IPS-15b (cell line): ENCODE measurements around the gene PCSK5.
A peak's percentile ranks its signal among the peaks of the same experiment; 100 is the strongest.
"Not testable (repeated sequence)": the region's sequence is repeated elsewhere in the genome, so short reads cannot be mapped to it uniquely, and the experiment has no call there.

Source experiments
- H3K27me3 ChIP-seq: one replicate; pipeline ENCODE4 v1.6.1; 2013; ENCODE audit warnings: low read length; ENCODE audit not compliant: control insufficient read depth, insufficient read depth
- H3K36me3 ChIP-seq: one replicate; pipeline ENCODE4 v1.6.1; 2013; ENCODE audit warnings: low read length; ENCODE audit not compliant: control insufficient read depth, insufficient read depth
- H3K4me1 ChIP-seq: one replicate; pipeline ENCODE4 v1.6.1; 2013; ENCODE audit warnings: mild to moderate bottlenecking, low read length; ENCODE audit not compliant: control insufficient read depth, insufficient read depth
- H3K4me3 ChIP-seq: one replicate; pipeline ENCODE4 v1.5.1; 2013; ENCODE audit warnings: low read depth, low read length
- H3K9ac ChIP-seq: one replicate; pipeline ENCODE4 v1.6.1; 2013; ENCODE audit warnings: low read depth, mild to moderate bottlenecking, low read length
- H3K9me3 ChIP-seq: one replicate; pipeline ENCODE4 v1.6.1; 2013; ENCODE audit warnings: mild to moderate bottlenecking, low read length; ENCODE audit not compliant: control insufficient read depth, insufficient read depth

Gene PCSK5

DNA sequence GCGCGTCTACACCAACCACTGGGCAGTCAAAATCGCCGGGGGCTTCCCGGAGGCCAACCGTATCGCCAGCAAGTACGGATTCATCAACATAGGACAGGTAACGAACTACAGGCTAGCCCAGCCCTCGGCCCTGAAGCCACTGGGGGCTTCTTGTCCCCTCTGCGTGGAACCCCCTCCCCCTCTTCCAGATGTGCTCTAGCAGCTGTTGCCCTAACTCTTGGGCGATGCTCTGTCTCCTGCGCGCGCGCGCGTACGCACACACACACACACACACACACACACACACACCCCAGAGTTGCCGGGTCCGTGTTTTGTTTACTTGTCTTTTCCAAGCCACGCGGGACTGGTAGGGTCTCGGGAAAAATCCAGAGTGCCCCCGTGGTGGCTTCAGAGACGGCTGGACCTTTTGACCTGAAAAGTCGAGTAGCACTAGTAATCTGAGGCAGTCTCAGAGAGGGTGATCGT, 836 bp downstream of the PCSK5 start:
- Histone ChIP-seq H3K9ac (peak overlapping the region; percentile 62), H3K9me3 (no peaks in the 10 kb centered on the region), H3K4me3 (peak overlapping the region; percentile 64), H3K36me3 (no peaks in the 10 kb centered on the region), H3K4me1 (peaks cover 21% of the 10 kb centered on the region), H3K27me3 (peaks cover 32% of the 10 kb centered on the region)

DNA sequence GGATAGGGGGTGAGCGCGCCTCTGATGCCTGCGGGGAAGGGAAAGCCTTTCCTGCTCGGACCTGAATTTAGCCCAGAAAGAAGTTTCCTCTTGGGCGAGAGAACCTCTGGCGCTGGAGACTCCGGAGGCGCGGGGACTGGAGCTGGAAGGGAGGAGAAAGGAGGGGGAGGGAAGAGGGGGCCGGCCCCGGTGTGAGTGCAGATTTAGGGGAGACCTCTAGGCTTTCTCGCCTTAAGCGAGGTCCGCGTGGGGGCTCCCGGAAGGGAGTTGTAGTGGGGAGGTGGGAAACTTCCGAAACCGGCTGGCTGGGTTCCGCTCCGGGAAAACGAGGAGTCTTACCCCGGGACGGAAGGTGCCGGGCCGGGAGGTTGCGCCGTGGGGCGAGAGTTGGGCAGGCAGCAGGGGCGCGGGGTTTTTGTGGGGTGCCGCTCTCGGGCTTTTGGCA, 1.3 kb downstream of the PCSK5 start:
- Histone ChIP-seq H3K4me3 (peak overlapping the region; percentile 64), H3K9me3 (no peaks in the 10 kb centered on the region), H3K4me1 (peaks cover 21% of the 10 kb centered on the region), H3K27me3 (peaks cover 32% of the 10 kb centered on the region), H3K9ac (peak overlapping the region; percentile 55), H3K36me3 (no peaks in the 10 kb centered on the region)

DNA sequence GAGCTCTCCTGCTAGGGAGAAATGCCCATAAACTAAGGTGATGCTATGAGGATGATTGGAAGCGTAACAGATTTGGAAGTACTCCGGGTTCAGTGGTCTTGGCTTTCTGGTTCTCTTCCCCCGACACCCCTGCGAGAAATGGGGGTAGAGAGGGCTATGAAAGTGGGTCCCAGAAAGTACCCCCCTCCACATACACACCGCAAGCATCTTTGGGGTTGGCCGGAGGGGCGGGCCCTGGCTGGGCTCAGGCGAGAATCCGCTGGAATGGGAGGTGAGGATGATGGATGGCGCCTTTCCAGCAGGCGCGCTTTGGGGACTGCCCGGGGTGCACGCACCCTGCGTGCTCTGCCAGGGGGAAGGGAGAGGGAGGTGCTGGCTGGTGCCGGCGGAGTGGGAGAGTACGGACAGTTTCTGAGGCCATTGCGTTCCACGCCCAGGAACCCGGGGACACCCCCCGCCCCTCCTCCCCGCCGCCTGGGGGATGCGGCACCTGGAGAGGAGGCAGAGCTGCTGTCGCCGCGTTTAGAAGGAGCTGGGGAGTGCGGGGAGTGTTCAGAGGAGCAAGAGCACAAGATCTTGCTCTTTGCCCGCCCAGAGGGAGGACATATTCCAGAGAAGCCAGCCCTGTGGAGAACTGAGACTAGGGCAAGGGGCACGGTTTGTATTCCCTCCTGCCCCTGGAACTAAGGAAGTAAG, 1.9 kb downstream of the PCSK5 start:
- Histone ChIP-seq H3K4me3 (peak overlapping the region; percentile 64), H3K4me1 (peaks cover 21% of the 10 kb centered on the region), H3K36me3 (no peaks in the 10 kb centered on the region), H3K27me3 (peaks cover 32% of the 10 kb centered on the region), H3K9ac (peak overlapping the region; percentile 55), H3K9me3 (no peaks in the 10 kb centered on the region)

DNA sequence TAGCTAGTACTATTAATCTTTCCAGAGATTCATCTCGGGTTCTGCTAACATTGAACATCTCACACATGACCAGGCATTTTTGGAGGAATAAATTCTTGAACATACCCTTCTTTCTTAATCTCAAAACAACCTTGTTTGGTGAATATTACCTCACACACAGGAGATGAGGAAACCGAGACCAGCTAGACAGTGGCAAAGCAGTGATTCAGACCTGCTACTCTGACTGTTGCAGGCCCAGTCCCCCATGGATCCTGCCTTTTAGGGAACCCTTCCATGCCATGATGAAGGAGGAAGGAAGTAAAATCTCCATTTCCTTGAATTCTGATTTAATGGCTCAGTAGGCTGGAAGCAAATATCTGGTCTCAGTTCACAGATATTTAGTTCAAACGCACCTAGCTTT, 2.6 kb downstream of the PCSK5 start:
- Histone ChIP-seq H3K9me3 (no peaks in the 10 kb centered on the region), H3K9ac (no peak overlapping the region), H3K4me3 (peak overlapping the region; percentile 64), H3K27me3 (peaks cover 28% of the 10 kb centered on the region), H3K4me1 (peaks cover 21% of the 10 kb centered on the region), H3K36me3 (no peaks in the 10 kb centered on the region)

DNA sequence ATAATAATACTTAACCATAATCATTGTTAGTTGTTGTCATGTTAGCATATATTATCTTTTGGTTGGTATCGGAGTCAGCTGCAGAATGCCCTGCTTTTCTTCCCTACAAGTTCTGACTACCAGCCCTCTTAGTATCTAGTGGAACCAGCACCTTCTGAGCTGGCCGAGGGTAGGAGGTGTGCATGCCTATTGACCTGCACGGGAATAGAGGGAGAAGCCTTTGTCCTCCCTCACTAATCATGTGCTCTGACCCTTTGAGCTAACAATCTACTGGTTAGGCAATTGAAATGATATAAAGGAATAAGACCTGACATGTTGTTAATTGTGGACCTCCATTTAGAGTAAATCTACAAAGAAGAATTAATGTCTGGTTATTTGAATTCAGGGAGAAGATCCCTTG, 4.1 kb downstream of the PCSK5 start:
- no peaks in the 10 kb centered on the region for H3K9me3 ChIP-seq
- no peak overlapping the region for H3K9ac ChIP-seq
- peaks cover 21% of the 10 kb centered on the region for H3K4me1 ChIP-seq
- no peak overlapping the region for H3K4me3 ChIP-seq
- no peaks in the 10 kb centered on the region for H3K36me3 ChIP-seq
- H3K27me3 ChIP-seq: peaks cover 22% of the 10 kb centered on the region

DNA sequence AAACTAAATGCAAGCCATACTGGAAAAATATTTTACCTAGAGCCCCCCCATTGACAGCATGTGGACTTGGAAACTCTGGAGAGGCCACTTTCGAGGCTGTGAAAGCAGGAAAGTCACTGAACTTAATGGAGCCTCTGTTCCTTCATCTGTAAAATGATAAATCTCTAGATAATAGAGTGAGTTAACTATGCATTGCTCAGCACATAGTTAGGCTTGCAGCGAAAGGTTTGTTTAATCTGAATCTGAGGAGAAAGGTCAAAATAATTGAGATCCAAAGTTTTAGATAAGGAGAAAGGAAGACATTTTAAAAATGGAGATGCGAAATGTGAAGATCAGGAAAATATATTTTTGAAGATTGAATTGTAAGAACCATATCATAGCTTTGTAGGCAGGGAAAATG, 4.6 kb downstream of the PCSK5 start:
- H3K27me3 ChIP-seq: peaks cover 16% of the 10 kb centered on the region
- H3K36me3 ChIP-seq: no peaks in the 10 kb centered on the region
- no peak overlapping the region for H3K4me3 ChIP-seq
- no peaks in the 10 kb centered on the region for H3K9me3 ChIP-seq
- peaks cover 21% of the 10 kb centered on the region for H3K4me1 ChIP-seq
- no peak overlapping the region for H3K9ac ChIP-seq

DNA sequence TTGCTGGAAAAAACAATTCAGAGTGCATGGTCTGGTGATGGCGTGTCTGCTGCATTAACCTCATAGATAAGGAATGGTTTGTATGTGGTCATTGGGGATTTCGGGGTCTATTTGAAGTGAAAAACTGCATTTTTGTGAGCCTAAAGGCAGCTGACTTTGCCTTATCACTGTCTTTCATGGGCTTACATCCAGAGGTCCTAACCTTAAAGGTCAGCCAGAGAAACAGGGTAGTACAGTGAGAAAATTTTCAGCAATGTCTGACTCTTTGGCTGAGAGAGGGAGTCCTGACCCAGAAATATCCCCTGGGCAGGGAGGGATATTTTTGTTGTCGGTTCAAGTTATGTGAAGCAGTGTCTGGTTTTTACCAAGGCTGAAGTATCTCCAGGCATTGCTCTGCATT, 5.7 kb downstream of the PCSK5 start:
- no peaks in the 10 kb centered on the region for H3K36me3 ChIP-seq
- H3K4me1 ChIP-seq: peaks cover 21% of the 10 kb centered on the region
- no peak overlapping the region for H3K4me3 ChIP-seq
- peaks cover 16% of the 10 kb centered on the region for H3K27me3 ChIP-seq
- no peak overlapping the region for H3K9ac ChIP-seq
- H3K9me3 ChIP-seq: no peaks in the 10 kb centered on the region

DNA sequence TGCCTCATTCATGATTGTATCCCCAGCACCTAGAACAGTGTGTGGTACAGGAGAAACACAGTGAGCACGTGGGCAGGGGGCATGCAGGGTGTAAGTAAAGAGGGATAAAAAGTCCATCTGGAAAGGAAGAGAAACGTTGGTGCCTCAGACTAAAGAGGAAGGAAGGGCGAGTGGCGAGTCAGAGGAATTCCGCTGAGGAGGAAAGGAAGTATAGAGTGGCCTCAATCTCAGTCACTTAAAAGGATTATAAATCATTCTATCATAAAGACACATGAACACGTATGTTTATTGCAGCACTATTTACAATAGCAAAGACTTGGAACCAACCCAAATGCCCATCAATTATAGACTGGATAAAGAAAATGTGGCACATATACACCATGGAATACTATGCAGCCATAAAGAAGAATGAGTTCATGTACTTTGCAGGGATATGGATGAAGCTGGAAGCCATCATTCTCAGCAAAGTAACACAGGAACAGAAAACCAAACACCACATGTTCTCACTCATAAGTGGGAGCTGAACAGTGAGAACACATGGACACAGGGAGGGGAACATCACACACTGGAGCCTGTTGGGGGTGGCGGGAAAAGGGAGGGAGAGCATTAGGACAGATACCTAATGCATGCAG, 10.5 kb downstream of the PCSK5 start:
- H3K36me3 ChIP-seq, H3K4me3 ChIP-seq, H3K9me3 ChIP-seq, H3K9ac ChIP-seq, H3K4me1 ChIP-seq, H3K27me3 ChIP-seq: not testable (repeated sequence)

DNA sequence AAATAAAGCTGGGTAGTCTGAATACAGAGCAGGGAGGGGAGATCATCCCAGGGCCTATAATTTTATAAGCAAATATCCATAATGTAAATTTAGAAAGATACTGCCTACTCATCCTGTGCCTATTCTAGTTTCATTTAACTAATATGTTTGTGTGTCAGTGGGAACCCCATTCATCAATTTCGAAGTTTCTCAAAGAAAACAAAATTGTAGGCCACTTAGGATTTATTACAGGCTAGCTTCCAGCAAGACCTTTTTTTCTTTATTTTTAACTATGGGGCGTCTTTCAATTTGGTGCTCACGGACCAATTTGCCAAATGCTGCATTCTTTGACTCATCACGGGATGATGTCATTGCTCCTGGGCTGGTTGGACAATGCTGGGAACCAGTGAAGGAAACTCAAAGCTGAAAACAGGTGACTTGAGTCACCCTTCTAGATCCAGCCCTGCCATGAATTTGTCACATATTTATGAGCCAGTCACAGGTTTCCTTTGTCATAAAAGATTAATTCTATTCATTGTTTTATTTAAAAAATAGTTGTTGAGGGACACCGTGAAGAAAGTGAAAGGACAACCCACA, 13.4 kb downstream of the PCSK5 start:
- H3K4me3 ChIP-seq: no peak overlapping the region
- H3K27me3 ChIP-seq: no peaks in the 10 kb centered on the region
- H3K36me3 ChIP-seq: no peaks in the 10 kb centered on the region
- peaks cover 6% of the 10 kb centered on the region for H3K4me1 ChIP-seq
- no peak overlapping the region for H3K9ac ChIP-seq
- H3K9me3 ChIP-seq: no peaks in the 10 kb centered on the region

DNA sequence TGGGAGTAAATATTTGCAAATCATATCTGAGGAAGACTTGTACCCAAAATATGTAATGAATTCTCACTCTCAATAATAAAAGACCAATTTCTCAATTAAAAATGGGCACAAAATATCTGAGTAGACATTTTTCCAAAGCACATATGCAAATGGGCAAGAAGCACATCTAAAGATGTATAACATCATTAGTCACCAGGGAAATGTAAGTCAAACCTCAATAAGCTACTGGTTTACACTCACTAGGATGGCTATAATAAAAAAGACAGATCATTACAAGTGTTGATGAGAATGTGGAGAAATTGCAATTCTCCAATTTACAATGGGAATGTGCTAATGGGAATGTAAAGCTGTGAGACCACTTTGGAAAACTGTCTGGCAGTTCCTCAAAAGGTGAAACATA, 13.9 kb downstream of the PCSK5 start:
- Histone ChIP-seq H3K9me3 (no peaks in the 10 kb centered on the region), H3K9ac (no peak overlapping the region), H3K4me1 (peaks cover 6% of the 10 kb centered on the region), H3K4me3 (no peak overlapping the region), H3K36me3 (no peaks in the 10 kb centered on the region), H3K27me3 (no peaks in the 10 kb centered on the region)

DNA sequence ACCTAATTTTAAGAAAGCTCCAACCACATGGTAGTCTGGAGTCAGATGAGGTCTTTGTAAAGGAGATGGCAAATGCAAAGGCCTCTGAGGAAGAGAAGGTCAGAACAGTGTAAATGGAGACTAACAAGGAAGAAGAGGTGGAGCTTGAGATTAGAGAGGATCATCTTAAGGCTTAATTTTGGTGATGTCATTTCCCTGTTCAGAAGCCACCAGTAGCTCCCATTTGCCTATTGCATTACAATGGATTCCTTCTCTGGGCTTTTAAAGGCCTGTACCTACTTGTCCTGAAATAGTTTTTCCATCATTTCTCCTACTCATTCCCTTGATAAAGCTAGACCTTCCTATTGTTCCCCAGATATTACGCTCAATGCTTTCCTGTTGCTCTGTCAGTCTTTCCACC, 16.1 kb downstream of the PCSK5 start:
- H3K36me3 ChIP-seq: no peaks in the 10 kb centered on the region
- no peaks in the 10 kb centered on the region for H3K27me3 ChIP-seq
- no peak overlapping the region for H3K9ac ChIP-seq
- H3K4me1 ChIP-seq: peaks cover 6% of the 10 kb centered on the region
- no peak overlapping the region for H3K4me3 ChIP-seq
- no peaks in the 10 kb centered on the region for H3K9me3 ChIP-seq

DNA sequence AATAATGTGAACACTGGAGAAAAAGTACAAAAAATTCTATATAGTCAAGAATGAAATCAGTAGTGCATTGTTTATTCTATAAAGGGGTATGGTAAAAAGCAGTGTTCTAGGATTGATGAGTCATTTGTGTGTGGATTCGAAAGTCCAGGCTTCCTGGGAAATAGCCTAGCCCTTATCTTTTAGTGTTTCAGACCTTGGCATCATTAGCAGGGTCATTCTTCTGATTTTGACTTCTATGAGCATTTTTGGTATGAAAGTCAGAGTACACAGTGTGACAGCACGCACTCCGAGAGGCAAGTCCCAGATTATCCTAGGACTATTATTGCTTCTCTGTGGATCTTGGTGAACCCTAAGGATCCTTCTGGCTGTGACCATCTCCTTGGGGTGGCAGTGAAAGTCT, 16.9 kb downstream of the PCSK5 start:
- no peaks in the 10 kb centered on the region for H3K27me3 ChIP-seq
- no peak overlapping the region for H3K9ac ChIP-seq
- no peaks in the 10 kb centered on the region for H3K9me3 ChIP-seq
- no peaks in the 10 kb centered on the region for H3K36me3 ChIP-seq
- no peak overlapping the region for H3K4me3 ChIP-seq
- peaks cover 6% of the 10 kb centered on the region for H3K4me1 ChIP-seq
